MM.1S (cell line): ENCODE results near the gene BTBD9.

ENCODE experiments used
- DNase-seq: peaks from one replicate; pipeline ENCODE4 v3.0.0-alpha.2; 2015
- H2AFZ ChIP-seq: fragments of 300-600 bp; sonication (generic); 2 replicates; pipeline ENCODE4 v1.6.0; 2016; ENCODE audit warnings: antibody characterized with exemption, low read length
- H3F3A ChIP-seq: fragments of 300-600 bp; sonication (generic); 2 replicates; pipeline ENCODE4 v1.6.1; 2016; ENCODE audit warnings: mild to moderate bottlenecking, antibody characterized with exemption, low read length, moderate library complexity, mixed read lengths; ENCODE audit not compliant: insufficient read depth
- H3K27ac ChIP-seq: fragments of 300-600 bp; sonication (generic); 2 replicates; pipeline ENCODE4 v1.5.1; 2016; ENCODE audit warnings: mild to moderate bottlenecking, low read length
- H3K27me3 ChIP-seq: fragments of 300-600 bp; sonication (generic); replicated peaks from 2 replicates; pipeline ENCODE4 v1.6.0; 2016; ENCODE audit warnings: low read length; ENCODE audit not compliant: insufficient read depth
- H3K36me3 ChIP-seq: fragments of 300-600 bp; sonication (generic); replicated peaks from 2 replicates; pipeline ENCODE4 v1.6.1; 2016; ENCODE audit warnings: mild to moderate bottlenecking, low read length, mixed read lengths; ENCODE audit not compliant: insufficient read depth
- H3K4me1 ChIP-seq: fragments of 300-600 bp; sonication (generic); 2 replicates; pipeline ENCODE4 v1.6.1; 2016; ENCODE audit warnings: low read length, mixed read lengths
- H3K4me2 ChIP-seq: fragments of 300-600 bp; sonication (generic); 2 replicates; pipeline ENCODE4 v1.6.0; 2016; ENCODE audit warnings: low read depth, low read length
- H3K4me3 ChIP-seq: fragments of 300-600 bp; sonication (generic); 2 replicates; pipeline ENCODE4 v1.5.1; 2016; ENCODE audit warnings: low read length, mixed read lengths
- H3K79me2 ChIP-seq: fragments of 300-600 bp; sonication (generic); 2 replicates; pipeline ENCODE4 v1.6.1; 2016; ENCODE audit warnings: mixed run types, low read length, mixed read lengths
- H3K9ac ChIP-seq: fragments of 300-600 bp; sonication (generic); 2 replicates; pipeline ENCODE4 v1.6.1; 2016; ENCODE audit warnings: low read length, mixed read lengths
- H3K9me2 ChIP-seq: fragments of 300-600 bp; sonication (generic); replicated peaks from 2 replicates; pipeline ENCODE4 v1.6.1; 2016; ENCODE audit warnings: mild to moderate bottlenecking, low read length, mixed read lengths; ENCODE audit not compliant: insufficient read depth
- H3K9me3 ChIP-seq: fragments of 300-600 bp; sonication (generic); replicated peaks from 2 replicates; pipeline ENCODE4 v1.6.1; 2016; ENCODE audit warnings: mild to moderate bottlenecking, low read length, mixed read lengths; ENCODE audit not compliant: insufficient read depth
- H4K20me1 ChIP-seq: fragments of 300-600 bp; sonication (generic); 2 replicates; pipeline ENCODE4 v1.6.1; 2016; ENCODE audit warnings: mild to moderate bottlenecking, low read length, moderate library complexity, mixed read lengths; ENCODE audit not compliant: insufficient read depth
- EZH2 ChIP-seq: fragments of 300-600 bp; sonication (generic); optimal IDR thresholded peaks from 2 replicates; pipeline ENCODE3; 2017; ENCODE audit warnings: low read depth, mild to moderate bottlenecking, antibody characterized with exemption, low read length, mixed read lengths
- EZH2phosphoT487 ChIP-seq: fragments of 300-600 bp; sonication (generic); IDR thresholded peaks from 2 replicates; pipeline ENCODE4 v1.6.1; 2018; ENCODE audit warnings: antibody characterized with exemption, low read length
- TF ChIP-seq, protein P1 (sequence below): fragments of 300-600 bp; sonication (generic); IDR thresholded peaks from 2 replicates; pipeline ENCODE4 v1.5.1; 2016; ENCODE audit warnings: antibody characterized with exemption, low read length, mixed read lengths

The BTBD9 gene

GRCh38 chr6:38584731-38585130 is 55.0 kb downstream of the BTBD9 start:
- no peaks in the 10 kb centered on the region for H3K27me3 ChIP-seq
- no peak overlapping the region for H3K4me3 ChIP-seq
- DNase-seq = no peak
- H4K20me1 ChIP-seq = no peaks in the 10 kb centered on the region
- no peaks in the 10 kb centered on the region for H3K9me3 ChIP-seq
- no peaks in the 10 kb centered on the region for H3K4me1 ChIP-seq
- H3K9me2 ChIP-seq = no peaks in the 10 kb centered on the region
- no peak overlapping the region for H3K9ac ChIP-seq
- H2AFZ ChIP-seq = no peak overlapping the region
- no peaks in the 10 kb centered on the region for H3K36me3 ChIP-seq
- H3F3A ChIP-seq = no peaks in the 10 kb centered on the region
- TF ChIP-seq, protein P1, sequence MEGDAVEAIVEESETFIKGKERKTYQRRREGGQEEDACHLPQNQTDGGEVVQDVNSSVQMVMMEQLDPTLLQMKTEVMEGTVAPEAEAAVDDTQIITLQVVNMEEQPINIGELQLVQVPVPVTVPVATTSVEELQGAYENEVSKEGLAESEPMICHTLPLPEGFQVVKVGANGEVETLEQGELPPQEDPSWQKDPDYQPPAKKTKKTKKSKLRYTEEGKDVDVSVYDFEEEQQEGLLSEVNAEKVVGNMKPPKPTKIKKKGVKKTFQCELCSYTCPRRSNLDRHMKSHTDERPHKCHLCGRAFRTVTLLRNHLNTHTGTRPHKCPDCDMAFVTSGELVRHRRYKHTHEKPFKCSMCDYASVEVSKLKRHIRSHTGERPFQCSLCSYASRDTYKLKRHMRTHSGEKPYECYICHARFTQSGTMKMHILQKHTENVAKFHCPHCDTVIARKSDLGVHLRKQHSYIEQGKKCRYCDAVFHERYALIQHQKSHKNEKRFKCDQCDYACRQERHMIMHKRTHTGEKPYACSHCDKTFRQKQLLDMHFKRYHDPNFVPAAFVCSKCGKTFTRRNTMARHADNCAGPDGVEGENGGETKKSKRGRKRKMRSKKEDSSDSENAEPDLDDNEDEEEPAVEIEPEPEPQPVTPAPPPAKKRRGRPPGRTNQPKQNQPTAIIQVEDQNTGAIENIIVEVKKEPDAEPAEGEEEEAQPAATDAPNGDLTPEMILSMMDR = no peak
- no peak for TF ChIP-seq EZH2phosphoT487
- no peak for TF ChIP-seq EZH2
- no peak overlapping the region for H3K4me2 ChIP-seq
- no peak overlapping the region for H3K27ac ChIP-seq
- no peaks in the 10 kb centered on the region for H3K79me2 ChIP-seq

DNA sequence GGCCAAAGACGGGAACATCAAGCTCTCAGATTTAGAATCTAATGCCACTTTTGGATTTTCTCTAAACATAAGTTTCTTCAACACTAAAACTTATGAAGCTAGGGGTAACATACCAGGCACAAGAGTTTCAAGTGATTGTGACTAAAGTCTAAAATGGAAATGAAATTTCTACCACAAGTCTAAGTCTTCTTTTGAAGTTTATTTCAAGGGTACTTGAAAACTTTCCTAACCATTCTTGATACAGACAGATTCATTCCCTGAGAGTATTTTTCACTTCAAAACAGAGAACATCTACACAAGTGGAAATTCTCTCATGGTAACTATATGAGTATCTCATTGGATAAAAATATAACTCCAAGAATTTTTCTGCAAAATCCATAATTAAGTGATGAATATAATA is 56.2 kb downstream of the BTBD9 start:
- Histone ChIP-seq H3K4me2 (no peak overlapping the region), H3K9ac (no peak overlapping the region), H3K4me3 (no peak overlapping the region), H3K4me1 (no peaks in the 10 kb centered on the region), H3K27me3 (no peaks in the 10 kb centered on the region), H3F3A (no peaks in the 10 kb centered on the region), H3K9me2 (no peaks in the 10 kb centered on the region), H3K27ac (no peak overlapping the region), H2AFZ (no peak overlapping the region), H3K36me3 (no peaks in the 10 kb centered on the region), H3K79me2 (no peaks in the 10 kb centered on the region), H4K20me1 (no peaks in the 10 kb centered on the region), H3K9me3 (no peaks in the 10 kb centered on the region)
- TF ChIP-seq EZH2phosphoT487 = no peak
- TF ChIP-seq, protein P1 = no peak
- no peak for TF ChIP-seq EZH2
- no peak for DNase-seq

DNA sequence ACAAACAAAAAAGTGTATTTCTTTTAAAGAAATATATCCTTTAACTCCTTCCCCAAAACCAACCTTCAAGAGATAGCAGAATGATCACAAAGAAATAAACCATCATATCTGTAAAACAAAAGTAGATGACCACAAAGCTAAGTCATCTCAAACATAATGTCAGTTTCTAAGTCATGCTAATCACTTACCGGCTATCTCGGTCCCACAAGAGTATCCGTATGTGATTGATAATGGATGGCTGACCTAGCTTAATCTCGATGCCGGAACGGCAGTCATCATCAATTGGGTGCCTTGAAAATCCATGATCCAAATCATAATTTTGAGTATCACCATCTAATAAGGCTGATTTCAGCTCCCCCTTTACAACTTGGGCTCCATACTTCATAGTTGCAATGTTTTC is 59.7 kb downstream of the BTBD9 start:
- Histone ChIP-seq H3K9ac (no peak overlapping the region), H3K4me1 (no peaks in the 10 kb centered on the region), H3K4me3 (no peak overlapping the region), H3K27me3 (no peaks in the 10 kb centered on the region), H3K79me2 (no peaks in the 10 kb centered on the region), H3F3A (no peaks in the 10 kb centered on the region), H3K9me2 (no peaks in the 10 kb centered on the region), H3K4me2 (no peak overlapping the region), H3K9me3 (no peaks in the 10 kb centered on the region), H2AFZ (no peak overlapping the region), H3K27ac (no peak overlapping the region), H4K20me1 (no peaks in the 10 kb centered on the region), H3K36me3 (no peaks in the 10 kb centered on the region)
- no peak for DNase-seq
- TF ChIP-seq, protein P1 = no peak
- TF ChIP-seq EZH2 (no peak), EZH2phosphoT487 (no peak)
